SK-N-SH (cell line): ENCODE data around the gene TPRKB.
"Not testable (repeated sequence)": the region's sequence is repeated elsewhere in the genome, so short reads cannot be mapped to it uniquely, and the experiment has no call there.

Experiments
- CHD2 ChIP-seq: fragments of 150-350 bp; IDR thresholded peaks from 2 replicates; pipeline ENCODE4 v1.6.1; 2018; ENCODE audit warnings: low read length; ENCODE audit not compliant: partially characterized antibody
- CTCF ChIP-seq: fragments of 200-600 bp; sonication (generic); IDR thresholded peaks from 2 replicates; pipeline ENCODE4 v1.6.1; 2017; ENCODE audit warnings: antibody characterized with exemption, mild to moderate bottlenecking, moderate library complexity
- EP300 ChIP-seq, 2 experiments: IDR thresholded peaks; 2 replicates each; pipeline versions ENCODE4 v1.4.0 to v1.6.1; 2012; ENCODE audit warnings: borderline replicate concordance in 1 of 2, low read depth in 1 of 2, low read length in 1 of 2
- JUND ChIP-seq: IDR thresholded peaks from 2 replicates; pipeline ENCODE4 v1.4.0; 2012
- REST ChIP-seq: IDR thresholded peaks from 2 replicates; pipeline ENCODE4 v1.6.1; 2012; ENCODE audit warnings: mild to moderate bottlenecking, low read depth, low read length, moderate library complexity
- RFX5 ChIP-seq: IDR thresholded peaks from 2 replicates; pipeline ENCODE4 v1.6.1; 2012; ENCODE audit warnings: mild to moderate bottlenecking, improper control_type of control experiment, low read length
- TAF1 ChIP-seq: IDR thresholded peaks from 2 replicates; pipeline ENCODE4 v1.6.1; 2012; ENCODE audit warnings: low read depth, mild to moderate bottlenecking, low read length, moderate library complexity, borderline replicate concordance
- TCF12 ChIP-seq: IDR thresholded peaks from 2 replicates; pipeline ENCODE4 v1.4.0; 2012

- not testable (repeated sequence) for TF ChIP-seq TAF1; CHD2; CTCF; EP300 (IDR thresholded peaks at IDR 0.05; ENCODE audit: borderline replicate concordance in 1 of 2, low read depth in 1 of 2, low read length in 1 of 2); REST; JUND; TCF12; RFX5
Measured at GRCh38 chr2:73717695-73718094, 19.4 kb downstream of the TPRKB start.
